Endothelial cell (in vitro differentiated cells): ENCODE data around the gene ROPN1L. TPM values are rescaled to one million over a fixed set of nuclear protein-coding genes. Genes with fewer than 3 reads are reported as not detected.

ENCODE experiments used
- DNase-seq: peaks from one replicate; pipeline ENCODE4 v3.0.0; 2021; ENCODE audit warnings: low spot score
- H3K27ac Mint-ChIP-seq: one replicate; pipeline ENCODE4 v1.8.0; 2021; ENCODE audit warnings: mixed read lengths, inconsistent platforms; ENCODE audit not compliant: unreplicated experiment
- H3K27me3 Mint-ChIP-seq: one replicate; pipeline ENCODE4 v1.8.0; 2021; ENCODE audit warnings: mild to moderate bottlenecking, moderate library complexity, mixed read lengths, inconsistent platforms; ENCODE audit not compliant: unreplicated experiment
- H3K36me3 Mint-ChIP-seq: one replicate; pipeline ENCODE4 v1.8.0; 2021; ENCODE audit warnings: mild to moderate bottlenecking, low read depth, mixed read lengths, inconsistent platforms; ENCODE audit not compliant: unreplicated experiment
- H3K4me1 Mint-ChIP-seq: one replicate; pipeline ENCODE4 v1.8.0; 2021; ENCODE audit warnings: mild to moderate bottlenecking, mixed read lengths, inconsistent platforms; ENCODE audit not compliant: unreplicated experiment
- H3K4me3 Mint-ChIP-seq: one replicate; pipeline ENCODE4 v1.8.0; 2021; ENCODE audit warnings: mild to moderate bottlenecking, mixed read lengths, inconsistent platforms; ENCODE audit not compliant: unreplicated experiment
- H3K9me3 Mint-ChIP-seq: one replicate; pipeline ENCODE4 v1.8.0; 2021; ENCODE audit warnings: mixed read lengths, inconsistent platforms; ENCODE audit not compliant: unreplicated experiment
- CTCF ChIP-seq: fragments of 200-600 bp; sonication (generic); IDR thresholded peaks from one replicate; pipeline ENCODE4 v1.5.0; 2021; ENCODE audit warnings: antibody characterized with exemption; ENCODE audit not compliant: unreplicated experiment
- total RNA-seq: library from RNA; stranded (reverse); fragmentation: NEBNext Ultra II Directional; extraction: Animal tissue kit (Norgen Biotek cat#: 25700); gene quantifications from one replicate; pipeline ENCODE4 v1.2.1, GENCODE V29; 2021; ENCODE audit not compliant: unreplicated experiment

ROPN1L gene
- total RNA-seq, 1 donor from 2014 or later: 4.0 TPM

GRCh38 chr5:10420468-10420867 lies 21.2 kb upstream of the ROPN1L start:
- no peak for TF ChIP-seq CTCF
- Mint-ChIP-seq H3K27me3 (no peaks in the 10 kb centered on the region), H3K36me3 (peaks cover 27% of the 10 kb centered on the region), H3K9me3 (no peaks in the 10 kb centered on the region), H3K4me1 (peaks cover 32% of the 10 kb centered on the region), H3K4me3 (no peak overlapping the region), H3K27ac (no peak overlapping the region)
- DNase-seq: no peak

- TF ChIP-seq CTCF: no peak
- no peak for DNase-seq
- H3K27ac Mint-ChIP-seq: peak overlapping the region; percentile 80
- peaks cover 25% of the 10 kb centered on the region for H3K36me3 Mint-ChIP-seq
- no peak overlapping the region for H3K4me3 Mint-ChIP-seq
- no peaks in the 10 kb centered on the region for H3K27me3 Mint-ChIP-seq
- no peaks in the 10 kb centered on the region for H3K9me3 Mint-ChIP-seq
- peaks cover 32% of the 10 kb centered on the region for H3K4me1 Mint-ChIP-seq
Measured at GRCh38 chr5:10420932-10421331, 20.7 kb upstream of the ROPN1L start.

GRCh38 chr5:10421896-10422691 lies 19.6 kb upstream of the ROPN1L start:
- DNase-seq: no peak
- Mint-ChIP-seq H3K9me3 (no peaks in the 10 kb centered on the region), H3K4me3 (no peak overlapping the region), H3K27me3 (no peaks in the 10 kb centered on the region), H3K4me1 (peaks cover 32% of the 10 kb centered on the region), H3K27ac (peak overlapping the region; percentile 80), H3K36me3 (peaks cover 23% of the 10 kb centered on the region)
- no peak for TF ChIP-seq CTCF

GRCh38 chr5:10423022-10423421 lies 18.7 kb upstream of the ROPN1L start:
- no peaks in the 10 kb centered on the region for H3K9me3 Mint-ChIP-seq
- peak overlapping the region; percentile 80 for H3K27ac Mint-ChIP-seq
- no peaks in the 10 kb centered on the region for H3K27me3 Mint-ChIP-seq
- H3K36me3 Mint-ChIP-seq: peaks cover 26% of the 10 kb centered on the region
- no peak for TF ChIP-seq CTCF
- peaks cover 32% of the 10 kb centered on the region for H3K4me1 Mint-ChIP-seq
- H3K4me3 Mint-ChIP-seq: no peak overlapping the region
- no peak for DNase-seq

GRCh38 chr5:10424124-10424731 lies 17.5 kb upstream of the ROPN1L start:
- H3K36me3 Mint-ChIP-seq: peaks cover 21% of the 10 kb centered on the region
- H3K27me3 Mint-ChIP-seq: no peaks in the 10 kb centered on the region
- peak; percentile 28 for DNase-seq
- no peaks in the 10 kb centered on the region for H3K9me3 Mint-ChIP-seq
- H3K4me1 Mint-ChIP-seq: peaks cover 32% of the 10 kb centered on the region
- no peak overlapping the region for H3K4me3 Mint-ChIP-seq
- no peak overlapping the region for H3K27ac Mint-ChIP-seq
- TF ChIP-seq CTCF: no peak
